HG02759 (cell line): ENCODE measurements around the gene MEI1.
A peak's percentile ranks its signal among the peaks of the same experiment; 100 is the strongest.

Source experiments
- ATAC-seq: cut with Tn5 transposase; IDR thresholded peaks from one replicate; pipeline ENCODE4 v1.9.1; 2021; ENCODE audit warnings: mild to moderate bottlenecking, moderate library complexity; ENCODE audit not compliant: unreplicated experiment

Gene MEI1

DNA sequence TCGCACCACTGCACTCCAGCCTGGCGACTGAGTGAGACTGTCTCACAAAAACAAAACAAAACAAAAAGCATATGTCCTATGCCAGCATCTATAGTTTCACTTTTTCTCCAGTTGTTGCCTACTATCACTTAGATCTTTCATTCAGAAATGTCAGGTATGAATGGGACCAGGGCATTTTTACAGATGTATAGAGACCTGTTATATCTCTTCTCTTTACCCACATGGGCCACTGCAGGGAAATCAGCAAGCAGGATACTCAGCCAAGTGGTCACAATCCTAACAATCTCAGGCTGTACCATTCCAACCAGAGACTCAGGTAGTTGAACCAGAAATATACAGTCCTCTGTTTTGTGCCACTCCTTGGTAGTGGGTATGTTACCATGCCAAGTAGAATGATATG lies 117.6 kb downstream of the MEI1 start:
- no peak for ATAC-seq

- ATAC-seq, result no peak
These were observed 118.7 kb downstream of the MEI1 start for GRCh38 chr22:41818011-41818410.

DNA sequence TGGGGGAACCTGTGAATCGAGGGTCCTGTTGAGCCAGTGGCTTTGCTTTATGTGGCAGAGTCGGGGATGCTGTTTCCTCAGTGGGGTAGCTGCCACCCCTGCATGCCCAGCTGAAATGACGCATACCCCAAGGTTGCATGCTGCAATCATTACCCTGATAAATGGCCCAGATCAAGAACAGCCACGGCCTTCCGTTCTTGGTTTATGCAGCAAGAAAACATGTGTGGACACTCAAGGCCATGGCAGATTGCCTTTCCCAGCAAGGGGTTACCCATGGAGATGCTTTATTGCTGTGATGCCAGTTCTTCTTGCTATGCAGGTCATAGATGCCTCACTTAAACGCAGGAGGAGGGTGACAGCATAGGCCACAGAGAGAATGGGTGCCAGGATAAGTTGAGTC lies 119.3 kb downstream of the MEI1 start:
- ATAC-seq, result no peak

DNA sequence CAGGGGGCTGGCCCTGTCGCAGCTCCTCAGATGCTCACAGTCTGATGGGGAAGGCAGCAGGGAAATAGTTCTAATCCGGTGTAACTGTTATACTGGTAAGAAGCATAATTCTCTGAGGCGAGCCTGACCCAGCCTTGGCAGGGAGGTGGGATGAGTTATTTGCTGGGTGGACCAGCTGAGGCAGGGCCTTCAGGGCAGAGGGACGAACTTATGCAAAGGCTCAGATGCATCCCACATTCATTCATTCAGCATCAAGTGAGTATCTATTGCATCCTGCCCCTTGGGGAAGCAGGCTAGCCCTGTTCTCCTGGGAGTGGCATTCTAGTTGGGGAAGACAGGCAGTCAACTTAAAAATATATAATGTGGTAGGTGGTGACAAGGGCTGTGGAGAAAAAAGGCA lies 120.0 kb downstream of the MEI1 start:
- no peak for ATAC-seq

- ATAC-seq, result no peak
These were observed 121.1 kb downstream of the MEI1 start for GRCh38 chr22:41820447-41820846.

DNA sequence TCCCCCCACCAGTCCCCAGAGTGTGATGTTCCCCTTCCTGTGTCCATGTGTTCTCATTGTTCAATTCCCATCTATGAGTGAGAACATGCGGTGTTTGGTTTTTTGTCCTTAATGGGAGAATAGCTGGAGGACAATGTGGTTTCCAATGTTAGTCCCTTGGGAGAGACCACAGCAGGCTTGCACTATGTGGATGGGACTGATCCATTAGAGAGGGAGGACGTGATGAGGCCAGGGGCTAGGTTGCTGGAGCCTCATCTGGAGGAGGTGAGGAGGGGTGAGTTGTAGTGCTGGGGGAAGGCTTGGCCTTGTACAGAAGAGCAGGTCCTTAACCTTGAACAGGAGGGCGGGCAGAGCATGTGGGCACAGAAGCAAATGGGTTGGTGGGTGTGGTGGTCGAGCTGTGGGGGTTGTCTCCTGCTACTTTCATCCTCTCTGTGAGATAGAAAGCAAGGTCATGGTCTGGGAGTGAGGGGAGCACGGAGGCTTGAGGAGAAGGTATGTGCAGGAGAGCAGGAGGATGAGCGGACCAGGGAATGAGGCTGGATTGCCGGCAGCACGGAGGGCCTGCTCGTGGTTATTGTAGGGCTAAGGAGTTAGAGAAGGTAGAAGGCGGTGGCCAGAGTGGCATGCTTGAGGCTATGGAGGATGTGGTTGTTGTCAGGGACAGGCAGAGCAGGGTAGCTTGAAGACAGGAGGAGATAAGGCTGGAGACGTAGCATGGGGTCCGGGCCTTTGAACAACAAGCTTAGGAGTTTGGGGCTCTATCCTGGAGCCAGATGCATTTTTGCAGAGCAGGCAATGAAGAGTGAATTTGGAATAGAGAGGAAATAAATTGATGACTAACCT lies 122.4 kb downstream of the MEI1 start:
- no peak for ATAC-seq

DNA sequence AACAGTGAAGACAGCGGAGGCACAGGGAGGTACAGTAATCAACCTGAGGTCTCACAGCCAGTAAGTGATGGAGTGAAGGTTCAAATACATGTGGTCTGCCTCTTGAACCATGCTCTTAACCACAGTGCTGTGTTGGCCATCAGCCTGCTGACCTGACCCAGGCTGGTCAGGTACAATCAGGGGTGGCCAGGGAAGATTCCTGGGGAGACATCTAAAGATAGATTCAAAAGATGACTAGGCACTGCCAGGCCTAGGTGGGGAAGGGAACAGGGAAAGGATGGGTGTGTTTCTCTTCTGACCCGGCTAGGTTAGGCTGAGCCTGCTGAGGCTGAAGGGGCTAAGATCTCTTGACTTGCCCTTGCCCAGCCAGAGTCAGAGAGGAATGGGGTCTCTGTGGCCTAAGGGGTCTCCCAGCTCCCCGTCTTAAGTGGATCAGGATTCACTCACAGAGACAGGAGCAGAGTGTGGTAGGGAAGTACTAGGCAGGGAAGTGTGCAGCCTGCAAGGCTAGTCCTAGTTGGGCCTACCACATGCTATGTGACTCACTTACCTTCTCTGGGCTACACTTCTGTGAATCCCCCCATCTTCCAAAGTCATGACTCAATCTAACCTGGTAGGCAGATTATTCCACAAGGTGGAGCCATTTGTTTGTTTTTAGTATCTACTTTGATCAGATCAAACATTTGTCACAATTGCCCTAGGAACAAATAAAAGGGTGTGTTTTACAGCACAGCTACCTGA lies 123.2 kb downstream of the MEI1 start:
- no peak for ATAC-seq

DNA sequence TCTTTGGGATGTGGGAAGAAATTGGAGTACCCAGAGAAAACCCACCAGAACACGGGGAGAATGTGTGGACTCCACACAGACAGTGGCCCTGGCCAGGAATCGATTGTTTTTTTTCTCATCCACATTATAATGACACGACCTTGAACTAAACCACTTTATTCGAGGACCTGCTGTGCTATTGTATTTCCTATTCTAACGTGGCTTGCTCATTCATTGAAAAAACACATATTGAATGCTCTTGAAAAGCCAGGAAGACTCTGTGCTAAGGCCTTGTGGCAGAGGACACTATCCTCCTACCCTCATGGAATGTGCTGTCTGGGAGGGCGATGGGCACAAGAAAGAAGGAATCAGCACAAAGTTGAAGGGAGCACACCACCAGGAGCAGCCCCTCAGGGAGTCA lies 124.5 kb downstream of the MEI1 start:
- no peak for ATAC-seq

GRCh38 chr22:41825376-41825775 lies 126.1 kb downstream of the MEI1 start:
- ATAC-seq, result no peak

DNA sequence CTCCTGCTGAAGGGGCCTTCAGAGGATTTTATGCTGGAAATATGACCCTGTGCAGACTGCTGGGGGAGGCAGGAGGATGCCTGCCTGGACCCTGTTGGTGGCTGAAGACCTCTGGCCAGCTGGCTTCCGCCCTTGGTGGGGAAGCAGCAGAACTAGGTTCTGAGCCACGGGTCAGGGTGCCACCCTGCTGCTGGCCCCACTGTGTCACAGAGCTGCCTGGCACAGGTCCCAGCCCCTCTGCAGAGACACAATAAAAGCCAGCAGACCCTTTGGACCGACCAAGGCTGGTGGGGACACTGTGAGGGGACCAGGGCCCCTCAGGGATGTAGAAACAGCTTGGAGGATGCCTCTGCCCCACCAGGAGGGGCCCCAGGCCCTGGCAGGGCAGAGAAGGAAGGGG lies 126.7 kb downstream of the MEI1 start:
- no peak for ATAC-seq

DNA sequence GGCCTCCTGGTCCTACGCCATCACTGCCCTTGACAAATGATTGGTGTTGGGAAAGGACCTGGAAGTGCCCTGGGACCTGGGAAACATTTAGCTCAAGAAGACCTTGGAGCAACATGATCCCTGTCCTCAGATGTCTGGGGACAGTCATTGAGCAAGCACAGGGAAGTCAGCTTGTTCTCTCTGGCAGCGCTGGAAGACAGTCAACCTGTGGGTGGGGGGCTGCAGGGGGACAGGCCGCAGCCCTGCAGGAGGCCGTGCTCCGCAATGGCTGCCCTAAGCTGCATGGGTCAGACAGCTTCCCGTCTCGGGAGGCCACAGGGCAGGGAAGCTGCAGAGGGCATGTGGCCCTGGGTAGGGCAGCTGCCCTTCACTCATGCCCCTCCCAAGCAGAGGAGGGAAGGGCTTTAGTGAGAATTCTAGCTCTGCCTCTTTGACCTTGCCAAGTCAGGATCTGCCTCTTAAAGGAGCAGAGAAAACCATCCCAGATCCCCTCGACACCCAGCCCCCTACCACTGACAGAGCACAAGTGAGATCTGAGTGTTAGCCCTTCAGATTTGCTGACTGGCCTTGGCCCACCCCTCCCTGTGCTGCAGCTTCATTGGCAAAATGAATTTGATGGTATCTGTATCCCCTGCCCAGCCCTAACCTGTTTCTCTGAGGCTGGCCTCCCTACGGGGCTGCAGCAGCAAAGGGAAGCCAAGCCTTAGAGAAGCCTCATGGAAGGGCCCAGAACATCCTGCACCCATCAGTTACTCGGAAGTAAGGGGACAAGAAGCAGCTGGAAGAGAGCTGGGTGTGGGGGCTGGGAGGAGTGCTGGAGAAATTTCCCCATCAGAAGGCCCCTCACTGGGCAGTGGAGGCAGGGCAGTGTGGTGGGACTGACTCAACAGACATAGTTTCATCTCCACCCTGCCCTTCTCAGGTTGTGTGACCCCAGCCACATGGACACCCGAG lies 127.4 kb downstream of the MEI1 start:
- no peak for ATAC-seq

- ATAC-seq, result no peak
These were observed 128.4 kb downstream of the MEI1 start for GRCh38 chr22:41827671-41828070.

GRCh38 chr22:41828516-41828915 lies 129.2 kb downstream of the MEI1 start:
- ATAC-seq, result no peak

DNA sequence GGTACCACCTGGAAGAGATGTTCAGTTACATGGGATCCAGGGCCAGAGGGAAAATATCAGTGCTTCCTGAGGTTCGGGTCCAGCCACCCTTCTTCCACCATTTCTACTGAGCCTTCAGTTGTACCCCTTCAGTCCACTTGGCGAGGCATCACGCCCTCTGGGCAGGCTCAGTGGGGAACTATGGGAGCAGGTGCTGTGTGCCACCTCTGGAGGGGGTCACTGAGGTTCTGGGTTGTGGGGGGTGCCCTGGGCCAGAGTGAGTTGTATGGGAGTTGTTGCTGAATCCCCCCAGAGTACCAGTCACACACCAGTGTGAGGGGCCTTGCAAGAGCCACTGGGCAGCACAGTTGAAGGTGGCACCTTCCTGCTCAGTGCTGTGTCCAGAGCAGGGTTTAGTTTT lies 130.9 kb downstream of the MEI1 start:
- ATAC-seq, result no peak

GRCh38 chr22:41831383-41831782 lies 132.1 kb downstream of the MEI1 start:
- ATAC-seq, result no peak

DNA sequence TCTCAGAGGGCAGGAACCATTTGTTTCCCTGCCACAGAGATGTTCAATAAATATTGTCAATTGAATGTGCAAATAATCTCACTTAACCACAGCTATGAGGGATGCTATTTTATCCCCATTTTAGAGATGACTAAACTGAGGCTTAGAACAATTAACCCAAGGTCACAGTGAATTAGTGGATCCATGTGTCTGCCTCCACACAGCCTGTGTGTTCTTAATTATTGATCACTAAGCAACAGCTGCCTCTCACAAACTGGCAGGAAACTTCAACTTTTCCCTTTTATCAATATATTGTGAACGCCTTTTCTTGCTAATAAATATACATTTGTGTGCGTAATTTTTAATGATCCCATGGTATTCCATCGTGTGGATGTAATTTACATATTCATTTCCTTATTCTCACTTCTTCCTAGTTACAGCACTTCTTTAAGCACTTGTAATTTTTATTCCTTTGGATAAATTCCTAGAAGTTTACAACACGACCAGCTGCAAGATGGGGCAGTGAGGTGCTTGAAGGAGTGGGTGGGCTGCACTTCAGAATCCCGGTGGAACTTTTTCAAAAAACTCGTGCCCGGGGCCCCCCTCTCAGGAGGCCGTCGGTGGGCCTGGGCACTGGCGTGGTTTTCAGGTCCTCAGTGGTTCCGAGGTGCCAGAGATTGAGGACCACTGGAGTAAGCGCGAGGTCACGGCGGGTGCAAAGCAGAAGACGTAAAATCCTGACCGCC lies 132.7 kb downstream of the MEI1 start:
- no peak for ATAC-seq

DNA sequence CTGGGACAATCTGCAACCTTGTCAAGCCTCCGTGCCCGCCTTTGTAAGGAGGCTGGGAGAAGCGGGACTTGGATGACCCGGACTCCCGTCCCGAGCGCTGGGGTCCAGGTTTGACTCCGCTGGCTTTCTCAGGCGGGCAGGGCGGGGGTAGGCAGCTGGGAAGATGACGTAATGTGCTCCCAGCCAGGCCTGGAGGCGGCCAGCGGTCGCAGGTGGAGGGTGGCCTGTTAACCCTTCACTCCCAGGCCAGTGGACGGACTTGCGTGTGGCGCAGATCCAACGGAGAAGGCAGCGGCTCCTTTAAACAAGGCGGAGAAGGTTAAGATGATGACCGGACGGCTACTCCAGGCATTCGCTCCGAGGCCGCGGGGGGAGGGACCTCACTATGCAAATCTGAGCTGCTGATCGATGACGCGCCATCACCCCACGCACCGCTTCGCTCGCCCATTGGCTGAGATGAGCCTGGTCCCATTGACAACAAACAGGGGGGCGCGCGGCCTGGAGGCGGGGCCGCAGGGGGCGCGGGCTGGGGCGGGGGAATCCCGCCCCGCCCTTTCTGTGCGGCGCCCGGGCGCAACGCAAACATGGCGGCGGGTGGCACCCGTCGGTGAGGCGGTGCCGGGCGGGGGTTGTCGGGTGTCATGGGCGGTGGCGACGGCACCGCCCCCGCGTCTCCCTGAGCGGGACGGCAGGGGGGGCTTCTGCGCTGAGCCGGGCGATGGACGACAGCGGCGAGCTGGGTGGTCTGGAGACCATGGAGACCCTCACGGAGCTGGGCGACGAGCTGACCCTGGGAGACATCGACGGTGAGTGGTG lies 133.5 kb downstream of the MEI1 start, which contains the start of gene SREBF2:
Gene SREBF2 (plus strand): TSS at position 553 of the 816 bp plus-strand sequence. CDS start 166 bp downstream, at position 719.
- ATAC-seq, result peak; percentile 87

DNA sequence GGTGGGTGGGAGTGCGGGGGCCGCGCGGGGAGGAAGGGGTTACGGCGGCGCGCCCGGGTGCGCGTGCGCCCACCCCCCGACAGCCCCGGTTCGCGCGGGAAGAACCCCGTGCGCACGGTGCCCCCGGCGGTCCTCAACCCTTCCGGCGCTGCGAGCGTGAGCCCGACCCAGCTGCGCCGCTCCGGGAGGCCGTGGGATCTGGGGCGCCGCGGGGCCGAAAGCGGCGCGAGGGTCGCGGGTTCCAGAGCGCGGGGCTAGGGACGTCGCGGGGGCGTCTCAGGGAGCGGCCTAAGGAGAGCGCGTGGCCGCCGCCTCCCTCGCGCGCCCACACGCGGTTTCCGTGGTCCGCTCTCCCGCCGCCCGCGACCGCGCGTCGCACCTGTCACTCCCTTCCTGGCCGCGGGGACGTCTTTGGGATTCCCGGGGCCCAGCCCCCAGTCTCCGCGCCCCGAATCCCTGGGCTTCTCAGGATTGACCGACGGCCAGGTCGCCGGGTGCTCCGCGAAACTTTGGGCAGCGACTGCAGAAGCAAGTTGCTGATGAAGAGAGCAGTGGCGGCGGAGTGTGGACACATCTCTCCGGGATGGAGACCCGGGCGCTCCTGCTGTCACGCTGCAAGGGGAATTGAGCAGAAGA lies 134.2 kb downstream of the MEI1 start:
- ATAC-seq, result peak; percentile 24
